ENCODE data around the gene PTX4. TPM values are rescaled to one million over a fixed set of nuclear protein-coding genes. Genes with fewer than 3 reads are reported as not detected.
A peak's percentile ranks its signal among the peaks of the same experiment; 100 is the strongest.

PTX4 gene
- total RNA-seq, 1 experiment from 2014 or later = 0.22 TPM

- intact Hi-C loops (cut with micrococcal nuclease) = no loop called here
- no peak for ATAC-seq
- H3K79me2 ChIP-seq (ENCODE audit: low read length) = peaks cover 32% of the 10 kb centered on the region; the same call in 1 of the 2 replicates
Measured at GRCh38 chr16:1468426-1468810, 20.3 kb downstream of the PTX4 start.

DNA sequence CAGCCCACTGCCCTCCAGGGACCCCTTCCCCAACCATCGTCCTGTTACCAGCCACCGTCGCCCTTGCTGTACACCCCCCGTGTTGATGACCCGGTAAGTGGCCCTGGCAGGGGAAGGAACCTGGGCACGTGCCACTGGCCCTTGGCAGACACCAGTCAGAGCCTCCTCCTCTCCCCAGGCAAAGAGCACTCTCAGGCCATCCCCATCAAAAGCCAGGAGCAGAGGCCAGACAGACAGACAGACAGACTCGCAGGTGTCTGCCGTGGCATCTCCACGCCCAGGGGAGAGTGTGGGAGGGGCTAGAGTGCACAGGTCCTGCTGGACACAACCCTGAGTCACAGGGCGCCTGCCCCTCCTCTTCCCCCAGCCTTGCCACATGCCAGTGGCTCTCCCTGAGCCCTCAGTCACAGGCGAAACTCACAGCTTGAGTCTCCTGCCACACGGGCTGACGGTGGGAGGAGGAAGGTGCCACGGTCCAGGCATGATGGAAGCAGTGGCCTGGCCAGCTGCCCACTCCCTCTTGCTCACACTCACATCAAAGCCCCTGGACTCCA is 21.7 kb downstream of the PTX4 start:
- intact Hi-C loops (cut with micrococcal nuclease) = no loop called here
- no peak overlapping the region for H3K4me3 ChIP-seq (ENCODE audit: low read length)
- ChIA-PET POLR2A (ENCODE audit: unreplicated experiment) (no interaction called here), CTCF (no interaction called here)
- peak; percentile 37 for DNase-seq
- no peaks in the 10 kb centered on the region for H4K20me1 ChIP-seq (ENCODE audit: low read length)
- no peaks in the 10 kb centered on the region for H3K36me3 ChIP-seq (ENCODE audit: low read depth, low read length)
- no peaks in the 10 kb centered on the region for H3K9me3 ChIP-seq (ENCODE audit: low read length)
- H3K9me2 ChIP-seq (replicated peaks; ENCODE audit: low read length) = no peaks in the 10 kb centered on the region
- peak; percentile 88 for ATAC-seq
- BruUV-seq (replicated peaks) = no TSS peak
- TF ChIP-seq EZH2 (IDR thresholded peaks at IDR 0.05; ENCODE audit: low read length, unreplicated experiment) = no peak
- TF ChIP-seq EZH2phosphoT487 (IDR thresholded peaks at IDR 0.05; ENCODE audit: borderline replicate concordance, low read length) = no peak
- no peak for TF ChIP-seq CTCF (conservative IDR thresholded peaks at IDR 0.05; ENCODE audit: low read depth, low read length)
- no peak overlapping the region for H2AFZ ChIP-seq (ENCODE audit: low read length)
- H3K27ac ChIP-seq (ENCODE audit: low read length) = no peak overlapping the region
- no peaks in the 10 kb centered on the region for H3F3A ChIP-seq (ENCODE audit: low read length, unreplicated experiment)
- no peak overlapping the region for H3K4me2 ChIP-seq (ENCODE audit: low read length)
- no peaks in the 10 kb centered on the region for H3K27me3 ChIP-seq (ENCODE audit: low read length)
- peaks cover 26% of the 10 kb centered on the region; the same call in 1 of the 2 replicates for H3K79me2 ChIP-seq (ENCODE audit: low read length)
- no peak overlapping the region for H3K9ac ChIP-seq (ENCODE audit: low read length)
- no peaks in the 10 kb centered on the region; the same call in 1 of the 2 replicates for H3K4me1 ChIP-seq (ENCODE audit: insufficient read depth, low read length)

More at GRCh38 chr16:1468426-1468810, 20.3 kb downstream of the PTX4 start:
- Histone ChIP-seq H3K9me3 (ENCODE audit: low read length) (no peaks in the 10 kb centered on the region), H3K27me3 (ENCODE audit: low read length) (no peaks in the 10 kb centered on the region), H3K36me3 (ENCODE audit: low read depth, low read length) (no peaks in the 10 kb centered on the region), H2AFZ (ENCODE audit: low read length) (no peak overlapping the region), H3F3A (ENCODE audit: low read length, unreplicated experiment) (no peaks in the 10 kb centered on the region), H3K4me3 (ENCODE audit: low read length) (no peak overlapping the region), H3K9ac (ENCODE audit: low read length) (no peak overlapping the region), H3K4me1 (ENCODE audit: insufficient read depth, low read length) (no peaks in the 10 kb centered on the region; the same call in 1 of the 2 replicates), H3K4me2 (ENCODE audit: low read length) (no peak overlapping the region), H3K27ac (ENCODE audit: low read length) (no peak overlapping the region), H3K9me2 (replicated peaks; ENCODE audit: low read length) (no peaks in the 10 kb centered on the region), H4K20me1 (ENCODE audit: low read length) (no peaks in the 10 kb centered on the region)
- ChIA-PET CTCF (no interaction called here), POLR2A (ENCODE audit: unreplicated experiment) (no interaction called here)
- DNase-seq = no peak
- TF ChIP-seq EZH2phosphoT487 (IDR thresholded peaks at IDR 0.05; ENCODE audit: borderline replicate concordance, low read length) (no peak), EZH2 (IDR thresholded peaks at IDR 0.05; ENCODE audit: low read length, unreplicated experiment) (no peak), CTCF (conservative IDR thresholded peaks at IDR 0.05; ENCODE audit: low read depth, low read length) (no peak)
- BruUV-seq (replicated peaks) = no TSS peak

DNA sequence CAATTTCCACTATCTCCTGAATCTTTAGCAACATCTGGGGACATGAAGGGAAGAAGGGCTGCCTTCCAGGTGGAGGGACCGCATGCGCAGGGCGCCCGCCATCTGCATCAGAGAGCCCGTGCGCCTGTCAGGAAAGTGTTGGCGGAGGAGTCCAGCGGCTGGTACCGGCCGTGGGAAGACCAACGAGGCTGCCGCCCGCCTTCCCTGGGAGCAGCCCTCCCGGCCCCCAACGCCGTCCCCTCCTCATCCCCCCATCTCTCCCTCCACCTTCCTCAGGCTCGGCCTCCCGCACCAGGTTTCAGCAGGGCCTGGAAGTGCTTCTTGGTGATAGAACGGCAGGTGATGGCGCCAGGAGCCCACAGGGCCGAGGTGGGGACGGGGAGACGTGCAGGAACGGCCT is 22.7 kb downstream of the PTX4 start:
- no peaks in the 10 kb centered on the region for H3K27me3 ChIP-seq (ENCODE audit: low read length)
- DNase-seq (no peak), ATAC-seq (no peak)
- H3K4me3 ChIP-seq (ENCODE audit: low read length) = no peak overlapping the region
- CTCF ChIA-PET = no interaction called here
- H3K9me2 ChIP-seq (replicated peaks; ENCODE audit: low read length) = no peaks in the 10 kb centered on the region
- no peaks in the 10 kb centered on the region for H3K36me3 ChIP-seq (ENCODE audit: low read depth, low read length)
- H3F3A ChIP-seq (ENCODE audit: low read length, unreplicated experiment) = no peaks in the 10 kb centered on the region
- POLR2A ChIA-PET (ENCODE audit: unreplicated experiment) = no interaction called here
- H3K27ac ChIP-seq (ENCODE audit: low read length) = no peak overlapping the region
- peaks cover 17% of the 10 kb centered on the region; the same call in 1 of the 2 replicates for H3K79me2 ChIP-seq (ENCODE audit: low read length)
- TF ChIP-seq CTCF (conservative IDR thresholded peaks at IDR 0.05; ENCODE audit: low read depth, low read length) = no peak
- TF ChIP-seq EZH2phosphoT487 (IDR thresholded peaks at IDR 0.05; ENCODE audit: borderline replicate concordance, low read length) = no peak
- TF ChIP-seq EZH2 (IDR thresholded peaks at IDR 0.05; ENCODE audit: low read length, unreplicated experiment) = no peak
- no TSS peak for BruUV-seq (replicated peaks)
- no peak overlapping the region for H3K9ac ChIP-seq (ENCODE audit: low read length)
- no peak overlapping the region for H3K4me2 ChIP-seq (ENCODE audit: low read length)
- no peaks in the 10 kb centered on the region for H4K20me1 ChIP-seq (ENCODE audit: low read length)
- no peak overlapping the region for H2AFZ ChIP-seq (ENCODE audit: low read length)
- intact Hi-C loops (cut with micrococcal nuclease) = no loop called here
- H3K9me3 ChIP-seq (ENCODE audit: low read length) = no peaks in the 10 kb centered on the region
- no peaks in the 10 kb centered on the region; the same call in 1 of the 2 replicates for H3K4me1 ChIP-seq (ENCODE audit: insufficient read depth, low read length)

Measured in PC-3 (cell line).